Uterus (tissue), 2 donors: ENCODE results near the gene GOLGA5.

Experiments
- CTCF ChIP-seq, 4 experiments: fragments of 200-600 bp in 2 of 4; fragments of 450-650 bp in 2 of 4; sonication (generic) in 2 of 4; IDR thresholded peaks; one replicate each; pipeline ENCODE4 v1.5.1; 2016 to 2019; ENCODE audit warnings: antibody characterized with exemption in 4 of 4, mild to moderate bottlenecking in 2 of 4, moderate library complexity in 1 of 4
- POLR2A ChIP-seq, 2 donors: fragments of 450-650 bp; IDR thresholded peaks; one replicate each; pipeline ENCODE4 v1.6.1; 2016; ENCODE audit warnings: antibody characterized with exemption in 2 of 2, mild to moderate bottlenecking in 1 of 2, moderate library complexity in 1 of 2

DNA sequence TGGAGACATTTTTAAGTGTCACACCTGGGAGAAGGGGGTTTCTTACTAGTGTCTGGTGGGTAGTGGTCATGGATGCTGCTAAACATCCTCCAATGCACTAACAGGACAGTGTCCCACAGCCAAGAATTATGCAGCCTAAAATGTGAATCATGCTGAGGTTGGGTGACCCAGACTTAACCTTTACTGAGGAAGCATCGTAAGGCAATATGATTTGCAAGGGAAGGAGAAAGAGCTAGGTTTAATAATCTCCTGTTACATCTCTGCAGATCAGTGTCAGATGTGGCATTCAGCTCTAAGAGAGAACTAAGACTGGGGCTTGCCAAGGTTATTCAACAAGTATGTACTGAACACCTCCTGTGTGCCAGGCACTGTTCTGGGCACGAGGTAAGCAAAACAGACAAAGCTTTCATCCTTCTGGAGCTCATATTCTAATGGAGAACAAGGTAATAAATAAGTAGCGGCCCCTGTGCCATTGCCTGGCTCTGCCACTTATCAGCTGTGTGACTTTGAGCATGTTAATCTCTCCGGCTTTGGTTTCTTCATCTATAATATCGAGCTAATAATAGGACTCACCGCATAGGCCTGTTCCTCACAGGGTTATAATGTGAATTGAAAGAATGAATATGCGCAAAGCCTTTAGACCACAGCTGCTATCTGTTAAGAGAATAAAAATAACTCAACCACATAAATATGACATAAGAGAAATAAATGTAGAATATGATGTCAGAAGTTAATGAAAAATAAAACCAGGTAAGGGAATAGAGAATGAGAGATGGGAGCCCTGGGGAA, 13.5 kb upstream of the GOLGA5 start:
- TF ChIP-seq CTCF (IDR thresholded peaks at IDR 0.05) = no peak
- TF ChIP-seq POLR2A (IDR thresholded peaks at IDR 0.05) = no peak
